ENCODE results near the gene PMP22.

DNA sequence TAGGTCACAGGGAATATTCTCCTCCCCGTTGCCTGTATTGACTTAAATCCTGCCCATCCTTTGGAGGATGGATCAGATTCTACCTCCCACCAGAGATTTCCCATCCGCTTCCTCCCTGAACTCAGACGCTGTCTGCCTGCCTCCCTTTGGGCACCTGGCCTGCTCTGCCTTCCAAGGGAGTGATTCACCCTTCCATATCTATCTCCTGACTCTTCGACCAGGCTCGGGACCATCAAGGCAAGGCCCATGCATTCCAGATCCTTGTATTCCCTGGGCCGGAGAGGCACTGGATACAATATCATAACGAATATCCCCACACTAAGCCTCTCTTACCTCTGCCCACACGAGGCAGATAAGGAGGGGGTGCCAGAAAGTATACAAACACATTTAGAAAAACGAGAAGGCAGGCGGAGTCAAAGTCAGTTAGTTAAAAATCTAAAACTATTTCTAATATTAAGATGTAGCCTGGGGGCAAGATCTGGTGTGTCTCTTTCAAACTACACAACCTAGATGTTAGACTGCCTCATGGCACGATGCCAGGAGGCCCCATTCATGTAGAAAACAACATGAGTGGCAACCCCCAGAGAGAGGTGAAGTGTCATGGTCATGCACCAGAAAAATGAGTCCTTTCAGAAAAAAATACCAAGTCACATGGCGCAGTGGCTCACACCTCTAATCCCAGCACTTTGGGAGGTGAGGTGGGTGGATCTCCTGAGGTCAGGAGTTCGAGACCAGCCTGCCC lies 9.2 kb downstream of the PMP22 start:
- TF ChIP-seq, protein P1, sequence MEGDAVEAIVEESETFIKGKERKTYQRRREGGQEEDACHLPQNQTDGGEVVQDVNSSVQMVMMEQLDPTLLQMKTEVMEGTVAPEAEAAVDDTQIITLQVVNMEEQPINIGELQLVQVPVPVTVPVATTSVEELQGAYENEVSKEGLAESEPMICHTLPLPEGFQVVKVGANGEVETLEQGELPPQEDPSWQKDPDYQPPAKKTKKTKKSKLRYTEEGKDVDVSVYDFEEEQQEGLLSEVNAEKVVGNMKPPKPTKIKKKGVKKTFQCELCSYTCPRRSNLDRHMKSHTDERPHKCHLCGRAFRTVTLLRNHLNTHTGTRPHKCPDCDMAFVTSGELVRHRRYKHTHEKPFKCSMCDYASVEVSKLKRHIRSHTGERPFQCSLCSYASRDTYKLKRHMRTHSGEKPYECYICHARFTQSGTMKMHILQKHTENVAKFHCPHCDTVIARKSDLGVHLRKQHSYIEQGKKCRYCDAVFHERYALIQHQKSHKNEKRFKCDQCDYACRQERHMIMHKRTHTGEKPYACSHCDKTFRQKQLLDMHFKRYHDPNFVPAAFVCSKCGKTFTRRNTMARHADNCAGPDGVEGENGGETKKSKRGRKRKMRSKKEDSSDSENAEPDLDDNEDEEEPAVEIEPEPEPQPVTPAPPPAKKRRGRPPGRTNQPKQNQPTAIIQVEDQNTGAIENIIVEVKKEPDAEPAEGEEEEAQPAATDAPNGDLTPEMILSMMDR (IDR thresholded peaks at IDR 0.05) = no peak
- TF ChIP-seq POLR2AphosphoS5 (IDR thresholded peaks at IDR 0.05; ENCODE audit: insufficient read depth in 1 of 2, low read depth in 1 of 2) (no peak), POLR2A (IDR thresholded peaks at IDR 0.05) (no peak)

Data from vagina (tissue), 2 donors.